GM12874 (cell line): ENCODE results near the gene EDDM13.

ENCODE experiments used
- TF ChIP-seq, protein P1 (sequence below): IDR thresholded peaks from 2 replicates; pipeline ENCODE4 v1.5.1; 2011; ENCODE audit warnings: low read depth, mild to moderate bottlenecking, control low read depth, low read length, moderate library complexity; ENCODE audit not compliant: insufficient read depth

The EDDM13 gene

GRCh38 chr19:56261145-56261544 lies 11.4 kb upstream of the EDDM13 start:
- TF ChIP-seq, protein P1, sequence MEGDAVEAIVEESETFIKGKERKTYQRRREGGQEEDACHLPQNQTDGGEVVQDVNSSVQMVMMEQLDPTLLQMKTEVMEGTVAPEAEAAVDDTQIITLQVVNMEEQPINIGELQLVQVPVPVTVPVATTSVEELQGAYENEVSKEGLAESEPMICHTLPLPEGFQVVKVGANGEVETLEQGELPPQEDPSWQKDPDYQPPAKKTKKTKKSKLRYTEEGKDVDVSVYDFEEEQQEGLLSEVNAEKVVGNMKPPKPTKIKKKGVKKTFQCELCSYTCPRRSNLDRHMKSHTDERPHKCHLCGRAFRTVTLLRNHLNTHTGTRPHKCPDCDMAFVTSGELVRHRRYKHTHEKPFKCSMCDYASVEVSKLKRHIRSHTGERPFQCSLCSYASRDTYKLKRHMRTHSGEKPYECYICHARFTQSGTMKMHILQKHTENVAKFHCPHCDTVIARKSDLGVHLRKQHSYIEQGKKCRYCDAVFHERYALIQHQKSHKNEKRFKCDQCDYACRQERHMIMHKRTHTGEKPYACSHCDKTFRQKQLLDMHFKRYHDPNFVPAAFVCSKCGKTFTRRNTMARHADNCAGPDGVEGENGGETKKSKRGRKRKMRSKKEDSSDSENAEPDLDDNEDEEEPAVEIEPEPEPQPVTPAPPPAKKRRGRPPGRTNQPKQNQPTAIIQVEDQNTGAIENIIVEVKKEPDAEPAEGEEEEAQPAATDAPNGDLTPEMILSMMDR, result no peak

DNA sequence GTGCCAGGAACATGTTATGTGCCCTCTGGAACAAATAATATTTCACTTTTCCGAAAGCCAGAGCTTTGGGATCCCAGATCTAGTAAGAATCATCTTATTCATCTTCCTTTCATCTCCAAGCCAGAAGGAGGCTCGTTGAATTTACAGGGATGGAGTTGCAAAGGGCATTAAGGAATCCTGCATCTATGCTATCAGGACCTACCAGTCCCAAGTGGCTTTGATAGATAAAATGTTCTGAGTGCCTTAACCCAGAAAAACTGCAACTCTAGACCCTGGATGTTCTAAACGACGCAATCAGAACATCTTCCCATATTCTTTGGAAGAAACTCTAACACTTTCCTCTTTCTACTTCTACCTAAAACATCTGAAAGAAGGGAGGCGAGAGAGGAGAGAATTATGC lies 9.2 kb upstream of the EDDM13 start:
- TF ChIP-seq, protein P1, result no peak

DNA sequence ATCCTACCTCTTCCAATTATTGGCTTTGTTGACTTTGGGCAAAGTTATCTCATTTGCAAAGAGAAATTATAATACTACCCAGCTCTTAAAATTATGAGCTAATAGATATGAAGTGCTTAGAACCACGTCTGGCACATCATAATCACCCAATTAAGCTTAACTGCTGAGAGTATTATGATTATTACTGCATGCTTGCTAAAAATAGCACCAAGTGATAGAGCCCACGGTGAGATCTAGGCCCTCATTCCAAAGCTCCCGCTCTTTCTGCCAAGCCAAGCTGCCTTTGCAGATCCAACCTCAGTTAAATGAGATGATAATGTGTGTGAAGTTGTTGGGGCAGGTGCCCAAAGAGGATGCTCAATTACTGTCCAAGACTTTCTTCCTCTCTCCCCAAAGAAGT lies 6.5 kb upstream of the EDDM13 start:
- TF ChIP-seq, protein P1, result no peak

- TF ChIP-seq, protein P1, result no peak
Observed at GRCh38 chr19:56269348-56269747, 3.2 kb upstream of the EDDM13 start.

- TF ChIP-seq, protein P1, result no peak
Observed at GRCh38 chr19:56270676-56271075, 1.9 kb upstream of the EDDM13 start.

GRCh38 chr19:56271151-56271550 lies 1.4 kb upstream of the EDDM13 start:
- TF ChIP-seq, protein P1, result no peak

GRCh38 chr19:56273563-56274117 lies 1.1 kb downstream of the EDDM13 start:
- TF ChIP-seq, protein P1, result no peak
